Measurements from ENCODE around the gene CPLANE1. TPM values are rescaled to one million over a fixed set of nuclear protein-coding genes. Genes with fewer than 3 reads are reported as not detected.

Gene CPLANE1
- total and polyA plus RNA-seq, 2 donors (not counting 3 experiments of a cell fraction or from before 2014, with no cell fraction given) = 4.6 to 21.5 TPM

DNA sequence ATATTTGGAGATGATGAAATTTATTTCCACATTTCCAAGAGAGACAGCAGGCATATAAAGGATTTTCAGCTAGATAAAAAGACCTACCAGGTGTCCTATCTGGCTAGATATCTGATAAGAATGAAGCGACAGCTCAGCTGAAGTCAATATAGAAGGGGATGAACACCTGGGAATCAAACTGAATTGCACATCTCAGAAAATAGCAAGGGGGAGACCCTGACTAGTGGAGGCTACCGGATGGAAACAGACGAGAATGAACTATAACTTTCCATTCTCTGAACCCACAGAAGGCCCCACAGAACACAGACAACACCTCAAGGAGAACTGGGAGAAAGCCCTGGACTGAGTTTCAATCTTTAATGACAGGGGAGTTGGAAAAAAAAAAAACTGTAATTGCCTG is 51.1 kb downstream of the CPLANE1 start:
- Histone ChIP-seq H4K20me1 (replicated peaks; ENCODE audit: control insufficient read depth, extremely low read depth, insufficient read depth, low read length) (no peaks in the 10 kb centered on the region), H3K4me2 (ENCODE audit: insufficient read depth, low read length) (peak overlapping the region; percentile 49), H3K4me1 (ENCODE audit: control insufficient read depth, extremely low read depth, insufficient read depth, low read length) (peaks cover 9% of the 10 kb centered on the region), H3K36me3 (ENCODE audit: control insufficient read depth in 2 of 2, extremely low read depth in 1 of 2, insufficient read depth in 2 of 2, low read length in 2 of 2) (peaks cover 0 to 2% of the 10 kb centered on the region in 2 experiments), H3K4me3 (replicated peaks in 1 of 3; ENCODE audit: insufficient read depth in 1 of 3, low read depth in 1 of 3, low read length in 3 of 3) (no peak overlapping the region), H3K9me1 (replicated peaks; ENCODE audit: control insufficient read depth, extremely low read depth, insufficient read depth, low read length) (no peaks in the 10 kb centered on the region), H2AFZ (ENCODE audit: low read depth, low read length) (peak overlapping the region; percentile 54), H3K9ac (replicated peaks; ENCODE audit: extremely low read depth, insufficient read depth, low read length) (no peak overlapping the region), H3K79me2 (ENCODE audit: control insufficient read depth, insufficient read depth, low read length) (no peaks in the 10 kb centered on the region), H3K27ac (ENCODE audit: insufficient read depth, low read depth, low read length) (peak overlapping the region; percentile 18), H3K27me3 (ENCODE audit: control insufficient read depth in 2 of 2, insufficient read depth in 2 of 2, low read length in 2 of 2) (no peaks in the 10 kb centered on the region), H3K9me3 (replicated peaks; ENCODE audit: control insufficient read depth, insufficient read depth, low read length) (no peaks in the 10 kb centered on the region)
- no peak for FAIRE-seq
- dilution Hi-C loops (cut with MboI; ENCODE audit: extremely low pct_ligation_motif_present, low sequenced_read_pairs) (no loop called here), intact Hi-C loops (cut with micrococcal nuclease) (no loop called here)
- BruUV-seq (replicated peaks) = no TSS peak
- ChIA-PET CTCF (no interaction called here), POLR2A (no interaction called here)
- TF ChIP-seq, protein P1, sequence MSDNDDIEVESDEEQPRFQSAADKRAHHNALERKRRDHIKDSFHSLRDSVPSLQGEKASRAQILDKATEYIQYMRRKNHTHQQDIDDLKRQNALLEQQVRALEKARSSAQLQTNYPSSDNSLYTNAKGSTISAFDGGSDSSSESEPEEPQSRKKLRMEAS (IDR thresholded peaks at IDR 0.05; ENCODE audit: insufficient read depth, insufficient read length) = no peak
- TF ChIP-seq, protein P2, sequence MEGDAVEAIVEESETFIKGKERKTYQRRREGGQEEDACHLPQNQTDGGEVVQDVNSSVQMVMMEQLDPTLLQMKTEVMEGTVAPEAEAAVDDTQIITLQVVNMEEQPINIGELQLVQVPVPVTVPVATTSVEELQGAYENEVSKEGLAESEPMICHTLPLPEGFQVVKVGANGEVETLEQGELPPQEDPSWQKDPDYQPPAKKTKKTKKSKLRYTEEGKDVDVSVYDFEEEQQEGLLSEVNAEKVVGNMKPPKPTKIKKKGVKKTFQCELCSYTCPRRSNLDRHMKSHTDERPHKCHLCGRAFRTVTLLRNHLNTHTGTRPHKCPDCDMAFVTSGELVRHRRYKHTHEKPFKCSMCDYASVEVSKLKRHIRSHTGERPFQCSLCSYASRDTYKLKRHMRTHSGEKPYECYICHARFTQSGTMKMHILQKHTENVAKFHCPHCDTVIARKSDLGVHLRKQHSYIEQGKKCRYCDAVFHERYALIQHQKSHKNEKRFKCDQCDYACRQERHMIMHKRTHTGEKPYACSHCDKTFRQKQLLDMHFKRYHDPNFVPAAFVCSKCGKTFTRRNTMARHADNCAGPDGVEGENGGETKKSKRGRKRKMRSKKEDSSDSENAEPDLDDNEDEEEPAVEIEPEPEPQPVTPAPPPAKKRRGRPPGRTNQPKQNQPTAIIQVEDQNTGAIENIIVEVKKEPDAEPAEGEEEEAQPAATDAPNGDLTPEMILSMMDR (IDR thresholded peaks at IDR 0.05; ENCODE audit: extremely low read depth in 1 of 2, insufficient read depth in 1 of 2, low read depth in 1 of 2, low read length in 2 of 2) = no peak
- TF ChIP-seq EZH2 (IDR thresholded peaks at IDR 0.05; ENCODE audit: borderline replicate concordance, low read depth, low read length, severe bottlenecking) (no peak), FOS (IDR thresholded peaks at IDR 0.05; ENCODE audit: borderline replicate concordance, insufficient read depth, low read length) (no peak), POLR2AphosphoS5 (IDR thresholded peaks at IDR 0.05; ENCODE audit: insufficient read depth, low read depth, low read length) (no peak), JUN (IDR thresholded peaks at IDR 0.05; ENCODE audit: borderline replicate concordance, insufficient read depth, insufficient read length, low read depth) (no peak), POLR2A (IDR thresholded peaks at IDR 0.05; ENCODE audit: low read depth, low read length) (no peak), GATA2 (IDR thresholded peaks at IDR 0.05; ENCODE audit: insufficient read depth, insufficient read length, low read depth, low read length) (no peak), MYC (IDR thresholded peaks at IDR 0.05; ENCODE audit: low read depth, low read length) (no peak)
- peak; percentile 2 for DNase-seq (ENCODE audit: low read depth, low spot score)
